Sigmoid colon (tissue), 7 donors: Measurements from ENCODE around the gene PPP1R2. TPM values are rescaled to one million over a fixed set of nuclear protein-coding genes. Genes with fewer than 3 reads are reported as not detected.

ENCODE experiments used
- DNase-seq: peaks from one replicate; pipeline ENCODE4 v3.0.0-alpha.2; 2019
- H3K27ac ChIP-seq, 4 donors: fragments of 200-600 bp; sonication (generic); one replicate each; pipeline ENCODE4 v1.5.1; 2016 to 2019; ENCODE audit warnings: mild to moderate bottlenecking in 1 of 4
- H3K27me3 ChIP-seq, 3 donors: fragments of 200-600 bp; sonication (generic); one replicate each; pipeline ENCODE4 v1.5.1; 2019; ENCODE audit warnings: mild to moderate bottlenecking in 1 of 3
- H3K36me3 ChIP-seq, 4 donors: fragments of 200-600 bp; sonication (generic); one replicate each; pipeline ENCODE4 v1.5.1; 2016 to 2019
- H3K4me1 ChIP-seq, 4 donors: fragments of 200-600 bp; sonication (generic); one replicate each; pipeline ENCODE4 v1.5.1; 2017 to 2019
- H3K4me3 ChIP-seq, 4 donors: fragments of 200-600 bp; sonication (generic); one replicate each; pipeline ENCODE4 v1.5.1; 2017 to 2019; ENCODE audit warnings: mild to moderate bottlenecking in 2 of 4, moderate library complexity in 1 of 4
- H3K9me3 ChIP-seq, 4 donors: fragments of 200-600 bp in 3 of 4; sonication (generic) in 3 of 4; one replicate each; pipeline versions ENCODE4 v1.5.1 to v1.6.1; 2013 to 2019
- EP300 ChIP-seq, 4 donors: sonication (generic); formaldehyde crosslinking; IDR thresholded peaks; one replicate each; pipeline ENCODE4 v1.6.1; 2017; ENCODE audit warnings: antibody characterized with exemption in 4 of 4
- POLR2A ChIP-seq, 2 donors: fragments of 450-650 bp; IDR thresholded peaks; one replicate each; pipeline ENCODE4 v1.6.1; 2016; ENCODE audit warnings: antibody characterized with exemption in 2 of 2, mild to moderate bottlenecking in 2 of 2, moderate library complexity in 2 of 2
- POLR2AphosphoS5 ChIP-seq, 4 donors: sonication (generic); formaldehyde crosslinking; IDR thresholded peaks; one replicate each; pipeline ENCODE4 v1.6.1; 2017; ENCODE audit warnings: antibody characterized with exemption in 4 of 4
- WGBS, 2 donors: extraction: QIAGEN DNeasy Blood & Tissue Kit; methylation state at CpG; one replicate each; pipeline ENCODE4 v1.1.7; 2013; 5-methylcytosine and 5-hydroxymethylcytosine counted together
- intact Hi-C: fragments of 100-400 bp; cut with DNase I; formaldehyde crosslinking; loops from one replicate; pipeline ENCODE4 v1.15.1; 2023
- polyA plus RNA-seq, 3 donors: library from polyadenylated mRNA; stranded (reverse); fragments of 200-250 nt; gene quantifications; one replicate each; pipeline ENCODE4 v1.2.3, GENCODE V29; 2013
- total RNA-seq, 4 donors: library from RNA; depleted of rRNA; stranded (reverse); fragments of >200 nt; gene quantifications; one replicate each; pipeline ENCODE4 v1.1.0, GENCODE V29; 2016
- TF ChIP-seq, protein P1 (sequence below), 4 experiments: fragments of 450-650 bp in 3 of 4; fragments of 200-600 bp in 1 of 4; IDR thresholded peaks; one replicate each; pipeline ENCODE4 v1.5.1; 2016 to 2019; ENCODE audit warnings: antibody characterized with exemption in 4 of 4, mild to moderate bottlenecking in 3 of 4, moderate library complexity in 2 of 4
- donor health status: healthy with polysubstance abuse.
- donor health status: Bipolar disorder and iron deficiency.
- donor health status: healthy.

The PPP1R2 gene
- total and polyA plus RNA-seq, 7 donors = 30.6 to 126 (median 69.9) TPM

DNA sequence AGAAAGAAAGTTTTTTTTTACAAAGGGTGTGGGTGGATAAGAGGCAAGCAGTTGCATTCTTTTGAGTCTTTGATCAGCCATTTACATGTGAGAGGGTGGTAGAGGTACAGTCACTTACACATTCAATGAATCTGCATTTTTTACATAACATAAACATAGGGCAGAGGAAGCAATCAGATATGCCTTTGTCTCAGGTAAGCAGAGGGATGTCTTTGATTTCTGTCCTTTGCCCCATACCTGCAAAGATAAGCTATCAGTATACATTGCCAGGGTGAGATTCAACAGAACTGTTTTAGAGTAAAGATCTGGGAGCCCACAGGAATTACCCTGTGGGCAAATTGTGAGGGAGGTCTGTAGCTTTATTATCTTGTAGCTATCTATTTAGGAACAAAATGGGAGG lies 5.4 kb upstream of the PPP1R2 start:
- DNase-seq = no peak
- Histone ChIP-seq H3K4me3 (no peak overlapping the region), H3K9me3 (no peaks in the 10 kb centered on the region), H3K27ac (no peak overlapping the region), H3K36me3 (no peaks in the 10 kb centered on the region), H3K27me3 (no peaks in the 10 kb centered on the region), H3K4me1 (peaks cover 0 to 28% (median 22%) of the 10 kb centered on the region in 4 donors)
- intact Hi-C loops = no loop called here
- TF ChIP-seq EP300 (IDR thresholded peaks at IDR 0.05) = no peak
- TF ChIP-seq, protein P1, sequence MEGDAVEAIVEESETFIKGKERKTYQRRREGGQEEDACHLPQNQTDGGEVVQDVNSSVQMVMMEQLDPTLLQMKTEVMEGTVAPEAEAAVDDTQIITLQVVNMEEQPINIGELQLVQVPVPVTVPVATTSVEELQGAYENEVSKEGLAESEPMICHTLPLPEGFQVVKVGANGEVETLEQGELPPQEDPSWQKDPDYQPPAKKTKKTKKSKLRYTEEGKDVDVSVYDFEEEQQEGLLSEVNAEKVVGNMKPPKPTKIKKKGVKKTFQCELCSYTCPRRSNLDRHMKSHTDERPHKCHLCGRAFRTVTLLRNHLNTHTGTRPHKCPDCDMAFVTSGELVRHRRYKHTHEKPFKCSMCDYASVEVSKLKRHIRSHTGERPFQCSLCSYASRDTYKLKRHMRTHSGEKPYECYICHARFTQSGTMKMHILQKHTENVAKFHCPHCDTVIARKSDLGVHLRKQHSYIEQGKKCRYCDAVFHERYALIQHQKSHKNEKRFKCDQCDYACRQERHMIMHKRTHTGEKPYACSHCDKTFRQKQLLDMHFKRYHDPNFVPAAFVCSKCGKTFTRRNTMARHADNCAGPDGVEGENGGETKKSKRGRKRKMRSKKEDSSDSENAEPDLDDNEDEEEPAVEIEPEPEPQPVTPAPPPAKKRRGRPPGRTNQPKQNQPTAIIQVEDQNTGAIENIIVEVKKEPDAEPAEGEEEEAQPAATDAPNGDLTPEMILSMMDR (IDR thresholded peaks at IDR 0.05) = no peak
- TF ChIP-seq POLR2AphosphoS5 (IDR thresholded peaks at IDR 0.05) = no peak
- no peak for TF ChIP-seq POLR2A (IDR thresholded peaks at IDR 0.05)

DNA sequence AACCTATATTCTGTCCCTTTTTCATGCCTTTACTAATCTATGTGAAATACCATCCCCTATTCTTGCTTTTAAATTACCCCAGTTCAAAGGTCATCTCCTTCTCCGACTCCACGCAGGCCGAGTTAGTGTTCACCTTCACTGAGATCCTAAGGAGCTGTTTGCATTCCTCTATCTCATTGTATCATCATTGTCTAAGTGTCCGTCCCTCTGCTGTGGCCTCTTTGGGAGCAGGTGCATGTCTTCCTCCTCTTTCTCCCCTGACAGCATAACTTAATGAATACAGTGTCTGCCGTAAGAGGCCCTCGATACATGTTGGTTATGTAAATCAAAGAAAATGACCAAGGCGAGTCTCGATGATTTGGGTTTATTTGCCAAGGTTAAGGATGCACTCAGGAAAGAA lies 4.9 kb upstream of the PPP1R2 start:
- Histone ChIP-seq H3K36me3 (no peaks in the 10 kb centered on the region), H3K27ac (no peak overlapping the region), H3K9me3 (no peaks in the 10 kb centered on the region), H3K4me3 (no peak overlapping the region), H3K4me1 (peaks cover 0 to 28% (median 22%) of the 10 kb centered on the region in 4 donors), H3K27me3 (no peaks in the 10 kb centered on the region)
- TF ChIP-seq POLR2A (IDR thresholded peaks at IDR 0.05) = no peak
- TF ChIP-seq EP300 (IDR thresholded peaks at IDR 0.05) = no peak
- TF ChIP-seq, protein P1 (IDR thresholded peaks at IDR 0.05) = no peak
- TF ChIP-seq POLR2AphosphoS5 (IDR thresholded peaks at IDR 0.05) = no peak
- WGBS, 2 donors = 20 to 62% methylated on average over 8 of the region's 8 CpGs
- DNase-seq = no peak
- intact Hi-C loops = no loop called here

DNA sequence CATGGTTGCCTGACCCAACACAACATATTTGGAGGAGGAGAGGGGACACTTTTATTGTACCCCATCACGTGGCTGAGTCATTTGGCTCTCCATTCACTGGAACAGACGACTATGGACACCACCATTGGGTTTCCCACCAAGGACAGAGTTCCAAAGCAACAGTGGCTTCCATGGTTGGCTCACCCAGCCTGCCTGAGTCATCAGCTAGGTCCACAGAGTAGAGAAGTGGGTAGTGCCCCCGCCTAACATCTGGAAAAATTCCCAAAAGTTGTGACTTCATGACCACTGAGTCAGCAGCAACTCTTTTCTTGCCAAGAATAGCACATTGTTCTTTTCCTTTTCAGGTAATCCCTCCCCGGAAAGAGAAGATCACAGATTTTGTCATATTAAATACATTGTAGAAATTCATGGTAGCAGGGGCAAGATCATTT lies 3.0 kb upstream of the PPP1R2 start:
- 48 to 56% methylated on average over 4 of the region's 4 CpGs for WGBS, 2 donors
- Histone ChIP-seq H3K36me3 (no peaks in the 10 kb centered on the region), H3K9me3 (no peaks in the 10 kb centered on the region), H3K27ac (peak overlapping the region; percentile 72 to 82 (median 76)), H3K4me1 (peaks cover 0 to 41% (median 30%) of the 10 kb centered on the region in 4 donors), H3K4me3 (peak overlapping the region in 1 of 4 donors; percentile 20), H3K27me3 (no peaks in the 10 kb centered on the region)
- intact Hi-C loops = no loop called here
- peak in 1 of 4 donors; percentile 38 for TF ChIP-seq EP300 (IDR thresholded peaks at IDR 0.05)
- TF ChIP-seq POLR2AphosphoS5 (IDR thresholded peaks at IDR 0.05) = peak in 2 of 4 donors; percentile 22 to 47
- no peak for TF ChIP-seq POLR2A (IDR thresholded peaks at IDR 0.05)
- TF ChIP-seq, protein P1 (IDR thresholded peaks at IDR 0.05) = no peak
- DNase-seq = peak; percentile 86

DNA sequence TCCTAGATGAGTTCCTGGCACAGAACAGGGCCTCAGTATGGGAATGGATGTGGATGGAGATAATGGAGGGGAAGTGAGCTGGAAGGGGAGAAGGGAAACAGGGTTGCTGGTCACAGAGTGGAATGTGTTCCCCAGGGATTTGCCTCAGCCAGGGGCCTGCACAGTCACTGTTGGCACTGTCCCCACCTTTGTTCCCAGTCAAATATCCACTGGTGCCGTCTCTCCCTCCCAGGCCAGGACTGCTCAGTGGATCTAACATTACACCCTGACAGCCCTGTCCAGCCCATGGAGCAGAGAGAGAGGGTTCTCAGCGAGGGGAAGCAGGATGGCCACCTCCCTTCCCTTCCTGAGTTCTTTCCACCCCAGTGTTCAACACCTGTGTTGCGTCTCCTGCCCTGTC lies 1.5 kb upstream of the PPP1R2 start:
- no peak overlapping the region for H3K4me3 ChIP-seq
- no peaks in the 10 kb centered on the region for H3K9me3 ChIP-seq
- H3K36me3 ChIP-seq = no peaks in the 10 kb centered on the region
- 87 to 91% methylated on average over 3 of the region's 3 CpGs for WGBS, 2 donors
- H3K4me1 ChIP-seq = peaks cover 0 to 56% (median 45%) of the 10 kb centered on the region in 4 donors
- no peak for TF ChIP-seq EP300 (IDR thresholded peaks at IDR 0.05)
- peak in 1 of 4 donors; percentile 8 for TF ChIP-seq POLR2AphosphoS5 (IDR thresholded peaks at IDR 0.05)
- H3K27ac ChIP-seq = peak overlapping the region; percentile 8 to 96 (median 95)
- intact Hi-C loops = loop anchor here (5.0 kb wide), 1 partner anchor 102 kb away; the partner anchor contains the start of gene ACAP2
- no peaks in the 10 kb centered on the region for H3K27me3 ChIP-seq
- DNase-seq = peak; percentile 70

DNA sequence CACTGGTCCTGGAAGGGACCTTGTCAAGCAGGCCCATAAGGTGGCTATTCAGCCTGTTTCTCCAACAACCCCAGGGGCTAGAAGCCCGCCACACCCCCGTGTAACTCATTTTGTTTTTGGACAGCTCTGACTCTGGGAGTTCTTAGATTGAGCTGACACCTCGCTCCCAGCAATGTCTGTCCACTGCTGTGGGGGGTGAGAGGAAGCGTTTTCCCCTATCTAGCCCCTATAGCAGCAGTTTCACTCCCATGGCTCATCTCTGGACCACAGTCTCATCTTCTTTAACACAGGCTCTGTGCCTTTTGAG lies 1.1 kb upstream of the PPP1R2 start:
- intact Hi-C loops = loop anchor here (5.0 kb wide), 1 partner anchor 102 kb away; the partner anchor contains the start of gene ACAP2
- H3K4me3 ChIP-seq = peak overlapping the region in 1 of 4 donors; percentile 68
- 87% methylated on average over 4 of the region's 4 CpGs for WGBS, 2 donors

More for the DNA sequence above, 1.1 kb upstream of the PPP1R2 start:
- TF ChIP-seq POLR2AphosphoS5 (IDR thresholded peaks at IDR 0.05) = no peak
- TF ChIP-seq POLR2A (IDR thresholded peaks at IDR 0.05) = no peak
- TF ChIP-seq, protein P1 (IDR thresholded peaks at IDR 0.05) = no peak
- TF ChIP-seq EP300 (IDR thresholded peaks at IDR 0.05) = no peak
- Histone ChIP-seq H3K27me3 (no peaks in the 10 kb centered on the region), H3K4me1 (peaks cover 0 to 60% (median 49%) of the 10 kb centered on the region in 4 donors), H3K36me3 (no peaks in the 10 kb centered on the region), H3K27ac (peak overlapping the region; percentile 94 to 96 (median 95)), H3K9me3 (no peaks in the 10 kb centered on the region)
- no peak for DNase-seq
